SK-N-DZ (cell line): ENCODE data around the gene GNG12.
"Not testable (repeated sequence)": the region's sequence is repeated elsewhere in the genome, so short reads cannot be mapped to it uniquely, and the experiment has no call there.

Source experiments
- DNase-seq: peaks from one replicate; pipeline ENCODE4 v3.0.0-alpha.2; 2015; ENCODE audit warnings: low spot score

The GNG12 gene

DNA sequence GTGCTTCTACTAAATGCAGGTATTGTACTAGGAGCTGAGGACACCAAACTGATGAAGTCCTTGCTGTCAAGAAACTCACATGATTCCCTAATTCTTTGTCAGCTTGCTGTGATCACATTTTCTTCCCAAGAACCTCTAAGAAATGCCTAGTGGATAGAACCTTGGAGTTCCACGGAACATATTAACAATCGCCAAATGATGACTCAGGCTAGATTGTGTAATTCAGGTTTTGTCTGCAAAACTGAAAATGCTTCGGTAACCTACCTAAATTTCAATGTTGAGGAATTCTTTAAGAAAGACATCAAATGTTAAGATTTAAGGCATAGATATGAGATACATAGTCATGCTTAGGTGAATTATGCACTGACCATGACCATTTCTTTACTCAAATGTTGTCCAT, 150.0 kb downstream of the GNG12 start:
- no peak for DNase-seq

DNA sequence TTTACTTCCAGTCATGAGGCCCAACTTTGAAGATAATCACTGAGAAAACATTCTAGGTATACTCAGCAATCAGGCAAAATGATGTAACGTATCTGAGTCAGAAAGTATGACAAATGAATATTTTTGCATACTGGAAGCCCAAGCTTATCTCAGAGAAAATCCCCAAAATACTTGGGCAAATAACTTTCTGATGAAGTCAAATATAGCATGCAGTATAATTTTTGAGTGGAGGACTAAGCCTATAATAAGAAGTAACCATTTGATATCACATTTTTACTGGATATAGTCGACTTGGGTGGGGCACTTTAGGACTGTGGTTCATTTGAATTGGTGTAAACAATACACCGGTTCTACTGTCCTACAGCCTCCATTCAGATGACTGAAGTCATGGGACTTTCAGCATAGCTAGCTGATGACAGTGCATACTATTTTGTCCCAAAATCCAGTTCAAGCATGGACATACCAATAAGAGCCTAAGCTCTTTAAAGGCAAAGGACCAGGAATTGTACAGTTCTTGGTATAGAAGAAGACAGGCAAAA, 150.5 kb downstream of the GNG12 start:
- no peak for DNase-seq

DNA sequence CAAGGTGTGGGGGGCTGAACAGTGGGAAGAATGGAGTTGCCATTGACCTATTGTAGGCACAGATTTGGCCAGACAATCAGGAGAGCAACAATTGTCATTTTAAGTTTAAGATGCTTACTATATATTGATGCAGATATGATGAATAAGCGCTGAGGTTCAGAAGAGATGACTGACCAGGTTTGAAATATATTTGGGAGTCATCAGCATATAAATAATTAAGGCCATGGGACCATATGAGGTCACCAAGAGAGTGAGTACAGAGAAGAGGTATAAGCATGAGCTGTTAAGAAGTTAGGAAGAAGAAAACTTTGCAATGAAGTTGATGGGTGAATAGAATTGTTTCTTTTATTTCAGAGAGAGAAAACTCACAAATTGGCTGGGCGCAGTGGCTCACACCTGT, 152.8 kb downstream of the GNG12 start:
- no peak for DNase-seq

DNA sequence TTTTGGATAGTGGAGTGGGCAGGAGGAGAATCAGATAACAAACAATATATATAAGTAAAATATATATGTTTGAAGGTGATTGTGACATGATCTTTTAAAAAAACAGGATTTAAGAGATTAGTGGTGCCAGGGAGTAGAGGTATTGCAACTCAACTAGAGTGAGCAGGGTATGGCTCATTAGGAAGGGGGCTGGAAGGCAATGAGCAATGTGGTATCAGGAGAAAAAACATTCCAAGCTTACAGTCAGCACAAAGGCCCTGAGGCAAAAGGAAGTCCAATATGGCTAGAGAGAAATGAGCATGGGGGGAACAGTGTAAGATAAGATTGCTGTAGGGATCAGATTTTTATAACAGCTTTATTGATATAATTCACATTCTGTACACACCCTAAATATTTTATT, 153.6 kb downstream of the GNG12 start:
- DNase-seq, result no peak

DNA sequence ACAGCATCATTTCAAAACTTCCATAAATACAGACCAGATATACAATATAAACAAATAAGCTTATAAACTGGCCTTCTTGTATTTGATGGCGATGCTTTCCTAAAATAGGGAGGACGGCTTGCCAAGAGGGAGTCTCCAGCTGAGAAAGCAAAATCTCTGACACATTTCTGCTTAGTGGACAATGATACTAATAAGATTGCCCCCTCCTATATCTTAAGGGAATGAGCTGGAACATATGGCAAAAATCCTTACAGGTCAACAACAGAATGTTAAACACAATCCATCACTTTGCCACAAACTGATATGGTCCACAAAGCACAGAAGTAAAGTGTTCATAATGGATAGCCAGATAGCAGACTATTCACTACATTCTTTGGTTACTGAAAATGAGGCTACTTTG, 155.3 kb downstream of the GNG12 start:
- DNase-seq, result no peak

DNA sequence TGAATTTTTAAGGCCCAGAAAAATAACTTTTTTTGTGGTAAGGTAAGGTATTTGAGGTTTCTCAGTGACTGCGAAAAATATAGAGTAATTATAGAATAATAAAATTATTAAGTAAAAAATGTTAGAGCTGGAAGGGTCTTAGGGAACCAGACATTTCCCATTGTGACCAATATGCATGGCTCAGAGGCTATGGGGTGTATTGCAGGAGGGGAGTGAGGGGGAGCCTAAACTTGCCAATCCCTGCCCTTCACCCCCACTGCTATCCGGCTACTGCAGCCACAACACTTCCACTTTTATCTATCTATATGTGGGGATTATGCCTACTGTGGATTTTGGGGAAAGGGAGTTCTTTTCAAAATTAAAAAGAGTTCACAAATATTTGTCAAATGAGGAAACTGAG, 155.9 kb downstream of the GNG12 start:
- DNase-seq, result no peak

DNA sequence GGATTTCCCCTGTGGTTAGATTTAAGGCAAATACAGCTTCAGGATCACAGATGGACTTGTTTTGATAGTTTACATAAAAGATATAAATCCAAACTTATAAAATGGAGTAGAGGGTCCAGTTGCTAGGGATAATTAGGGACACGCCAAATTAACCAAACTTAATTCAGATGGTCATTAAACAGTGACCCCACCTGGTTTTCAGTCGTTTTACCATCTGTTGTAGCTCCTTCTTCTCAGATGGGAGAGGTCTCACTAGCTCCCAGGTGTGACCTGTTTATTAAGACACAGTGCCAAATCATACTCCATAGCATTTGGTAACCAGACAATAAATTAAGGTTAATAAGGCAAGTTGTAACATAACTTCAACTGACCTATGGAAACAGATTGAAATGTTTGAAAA, 156.3 kb downstream of the GNG12 start:
- no peak for DNase-seq

DNA sequence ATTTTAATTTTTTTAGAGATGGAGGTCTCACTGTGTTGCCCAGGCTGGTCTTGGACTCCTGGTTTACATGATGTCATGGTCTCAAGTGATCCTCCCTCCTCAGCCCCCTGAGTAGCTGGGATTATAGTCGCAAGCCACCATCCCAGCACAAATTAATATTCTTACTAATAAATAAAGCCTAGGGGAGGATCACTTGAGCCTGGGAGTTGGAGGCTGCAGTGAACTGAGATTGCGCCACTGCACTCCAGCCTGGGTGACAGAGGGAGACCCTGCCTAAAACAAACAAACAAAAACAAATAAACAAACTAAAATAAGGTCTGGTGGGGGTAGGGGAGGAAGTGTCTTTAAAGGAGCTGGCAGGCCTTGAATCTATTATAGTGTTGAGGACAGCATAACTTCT, 157.0 kb downstream of the GNG12 start:
- DNase-seq, result no peak

DNA sequence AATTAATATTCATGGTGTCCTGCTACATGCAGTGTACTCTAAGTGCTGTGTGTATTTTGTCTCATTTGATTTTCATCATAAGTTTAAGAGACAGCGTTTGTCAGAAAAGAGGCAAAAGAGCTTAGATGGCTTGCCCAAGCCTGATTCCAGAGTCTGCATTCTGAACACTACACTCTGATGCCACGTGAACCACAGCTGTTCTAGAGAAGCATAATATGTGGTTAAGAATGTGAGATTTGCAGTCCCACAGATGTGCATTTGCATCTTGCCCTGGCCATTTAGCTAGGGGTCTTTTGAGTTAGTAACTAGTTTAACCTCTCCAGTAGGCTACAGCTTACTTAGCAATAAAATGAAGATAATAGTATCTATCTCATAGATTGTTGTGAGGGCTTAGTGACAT, 157.5 kb downstream of the GNG12 start:
- DNase-seq, result no peak

DNA sequence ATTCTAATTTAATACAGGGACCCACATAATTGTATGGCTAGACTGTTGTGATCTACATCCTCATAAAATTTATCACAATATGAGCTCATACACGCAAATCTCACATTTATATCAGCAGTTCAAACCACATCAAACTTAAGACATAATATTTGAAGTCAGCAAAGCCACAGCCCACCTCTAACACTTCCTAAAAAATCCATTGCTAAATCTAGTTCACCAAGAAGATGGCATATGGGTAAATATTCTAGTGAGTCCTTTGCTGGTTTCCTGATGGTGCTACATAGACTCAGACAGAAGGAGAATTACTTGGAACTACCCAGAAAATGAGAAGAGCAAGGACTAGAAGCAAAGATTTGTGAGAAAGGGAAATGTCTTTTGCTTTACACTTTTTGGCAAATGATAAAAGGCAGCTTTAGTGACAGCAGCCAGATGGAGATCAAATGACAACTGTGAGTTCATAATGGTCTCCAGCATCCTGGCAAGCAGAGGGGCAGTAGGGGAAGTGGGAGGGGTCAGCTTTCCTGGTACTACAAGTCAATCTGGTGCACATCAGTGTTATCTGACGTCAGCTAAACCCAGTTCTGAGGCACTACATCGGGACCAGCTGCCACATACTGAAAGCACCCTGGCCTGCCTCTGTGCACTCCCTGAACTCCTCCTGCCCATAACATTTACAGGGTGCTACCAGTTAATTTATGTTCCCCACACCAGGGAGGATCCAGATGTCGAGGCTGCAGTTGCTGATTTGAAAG, 158.8 kb downstream of the GNG12 start:
- peak; percentile 81 for DNase-seq

DNA sequence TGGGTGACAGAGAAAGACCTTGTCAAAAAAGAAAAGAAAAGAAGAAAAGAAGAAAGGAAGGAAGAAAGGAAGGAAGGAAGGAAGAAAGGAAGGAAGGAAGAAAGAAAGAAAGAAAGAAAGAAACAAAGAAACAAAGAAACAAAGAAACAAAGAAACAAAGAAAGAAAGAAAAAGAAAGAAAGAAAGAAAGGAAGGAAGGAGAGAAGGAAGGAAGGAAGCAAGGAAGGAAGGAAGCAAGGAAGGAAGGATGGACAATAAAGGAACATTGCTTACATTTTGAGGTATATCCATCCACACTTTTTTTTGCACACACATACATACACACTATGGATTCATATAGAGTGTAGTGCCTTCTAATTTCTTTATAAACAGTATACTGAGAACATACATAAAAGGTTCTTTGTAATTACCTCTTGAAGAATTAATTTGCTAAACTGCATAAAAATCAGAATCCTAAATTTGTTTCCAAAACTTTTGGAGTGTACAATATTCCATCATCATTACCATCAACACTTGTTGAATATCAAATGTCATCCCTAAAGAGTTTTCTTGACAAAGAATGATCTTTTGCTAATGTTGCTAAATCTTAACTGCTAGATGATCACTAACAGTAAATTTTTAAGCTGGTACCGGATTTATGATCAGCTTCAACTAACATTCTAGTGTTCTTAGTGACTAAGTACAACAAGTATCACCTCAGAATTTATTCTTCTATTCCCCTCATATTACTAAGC, 159.6 kb downstream of the GNG12 start:
- DNase-seq, result no peak

DNA sequence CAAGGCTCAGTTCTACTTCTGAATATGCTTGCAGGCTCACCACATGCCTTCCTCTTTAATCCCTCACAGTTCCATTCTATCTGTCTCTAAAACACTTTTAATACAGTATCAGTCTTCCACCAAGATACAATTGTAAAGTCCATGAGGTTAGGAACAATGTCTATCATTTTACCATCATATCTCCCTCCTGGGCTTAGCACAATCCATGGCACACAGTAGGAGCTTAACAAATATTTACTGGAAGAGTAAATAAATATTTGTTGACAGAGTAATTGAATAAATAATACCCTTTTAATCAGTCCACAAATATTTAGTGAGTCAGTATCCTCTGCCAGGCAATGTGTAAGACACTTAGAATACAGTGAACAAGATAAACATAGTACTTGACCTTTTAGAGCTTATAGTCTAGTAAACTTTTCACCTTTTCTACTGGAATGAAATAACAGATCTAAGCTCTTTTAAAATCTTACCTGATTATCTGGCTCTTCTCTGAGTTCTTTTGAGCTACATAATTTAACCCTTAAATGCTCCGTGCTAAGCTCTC, 160.9 kb downstream of the GNG12 start:
- no peak for DNase-seq

DNA sequence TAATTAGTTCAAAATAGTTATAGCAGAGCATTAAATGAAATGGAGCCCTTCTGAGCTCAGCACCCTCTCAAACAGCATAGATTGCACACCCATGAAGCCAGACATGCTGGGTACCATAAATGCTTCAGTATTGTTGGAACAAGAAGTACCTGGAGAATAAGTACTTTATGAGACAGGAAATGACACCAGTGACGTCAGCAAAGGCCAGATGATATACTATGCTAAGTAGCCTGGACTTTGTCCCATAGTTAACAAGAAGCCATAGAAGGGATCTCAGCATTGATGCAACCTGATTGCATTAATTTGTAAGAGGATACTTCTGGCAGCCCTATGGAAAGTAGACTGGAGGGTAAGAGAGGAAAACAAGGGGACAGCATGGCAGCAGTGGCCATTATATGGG, 164.6 kb downstream of the GNG12 start:
- DNase-seq, result peak; percentile 25

DNA sequence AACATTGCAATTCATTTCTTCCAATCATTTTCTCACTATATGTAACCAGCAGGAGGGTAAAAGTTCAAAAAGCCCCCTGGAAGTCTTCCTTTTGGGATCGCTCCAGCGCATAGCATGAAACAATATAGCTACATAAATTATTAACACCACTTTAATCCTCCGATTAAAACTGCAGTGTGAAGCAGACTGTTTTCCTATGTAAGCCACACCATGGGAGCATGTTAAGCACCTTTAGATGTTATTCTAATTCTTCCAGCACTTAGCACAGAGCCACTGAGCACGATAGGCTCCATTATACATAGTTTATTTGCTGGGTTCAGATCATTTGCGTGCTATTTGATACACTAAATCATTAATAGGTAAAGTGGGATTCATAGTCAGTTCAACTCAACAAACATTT, 166.6 kb downstream of the GNG12 start:
- DNase-seq, result no peak

DNA sequence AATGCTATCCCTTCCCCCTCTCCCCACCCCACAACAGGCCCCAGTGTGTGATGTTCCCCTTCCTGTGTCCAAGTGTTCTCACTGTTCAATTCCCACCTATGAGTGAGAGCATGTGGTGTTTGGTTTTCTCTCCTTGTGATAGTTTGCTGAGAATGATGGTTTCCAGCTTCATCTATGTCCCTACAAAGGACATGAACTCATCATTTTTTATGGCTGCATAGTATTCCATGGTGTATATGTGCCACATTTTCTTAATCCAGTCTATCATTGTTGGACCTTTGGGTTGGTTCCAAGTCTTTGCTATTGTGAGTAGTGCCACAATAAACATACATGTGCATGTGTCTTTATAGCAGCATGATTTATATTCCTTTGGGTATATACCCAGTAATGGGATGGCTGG, 168.0 kb downstream of the GNG12 start:
- not testable (repeated sequence) for DNase-seq

DNA sequence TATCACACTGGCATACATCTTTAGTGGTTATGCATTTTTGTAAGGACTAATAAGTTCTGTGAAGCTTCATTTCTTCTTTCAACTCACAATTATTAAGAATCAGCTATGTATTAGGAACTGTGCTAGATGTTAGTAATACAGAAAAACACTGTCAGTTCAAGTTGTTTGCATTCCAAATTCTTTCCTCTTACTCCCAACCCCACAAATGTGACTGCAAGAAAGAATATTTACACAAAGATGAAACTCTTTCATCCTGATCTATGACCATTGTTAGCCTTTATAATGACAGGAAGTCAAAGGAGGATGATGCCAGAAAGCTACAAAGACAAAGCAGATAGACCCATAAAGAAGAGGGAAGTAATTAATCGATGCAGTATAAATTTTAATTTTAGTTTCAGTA, 169.2 kb downstream of the GNG12 start:
- DNase-seq, result no peak

DNA sequence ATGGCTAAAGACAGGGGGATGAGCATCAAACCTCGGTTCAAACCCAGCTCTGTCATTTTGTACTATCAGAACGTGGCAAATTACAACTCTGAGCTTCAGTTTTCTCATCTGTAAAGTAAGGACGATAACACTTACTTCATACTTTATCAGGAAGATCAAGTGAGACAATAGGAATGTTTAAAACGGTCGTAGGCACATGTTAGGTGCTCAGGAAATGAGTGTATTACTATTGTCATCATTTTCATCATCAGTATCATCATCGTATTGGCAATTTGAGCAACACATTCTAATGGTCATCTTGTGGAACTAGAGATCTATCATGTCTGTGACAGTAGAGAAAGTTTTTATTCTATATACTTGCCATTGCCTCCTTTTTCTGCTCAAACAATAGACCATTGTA, 170.4 kb downstream of the GNG12 start:
- no peak for DNase-seq

DNA sequence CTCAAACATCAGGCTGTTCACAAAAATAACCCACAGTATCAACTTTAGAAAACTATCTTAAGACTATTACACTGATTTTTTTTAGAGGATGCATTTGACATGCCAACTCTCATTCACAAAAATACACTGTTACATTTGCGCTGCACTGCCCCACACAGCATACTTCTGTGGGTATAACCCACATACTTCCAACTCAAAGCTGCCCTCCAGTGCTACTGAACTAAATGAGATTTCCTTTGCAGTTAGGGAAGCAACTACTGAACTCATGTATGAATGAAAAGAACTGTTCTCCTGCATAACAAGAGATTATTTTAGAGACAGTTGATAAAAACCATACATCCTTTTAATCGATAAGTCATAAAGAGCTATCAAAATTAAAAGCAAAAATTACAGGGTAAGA, 174.0 kb downstream of the GNG12 start:
- DNase-seq, result no peak

DNA sequence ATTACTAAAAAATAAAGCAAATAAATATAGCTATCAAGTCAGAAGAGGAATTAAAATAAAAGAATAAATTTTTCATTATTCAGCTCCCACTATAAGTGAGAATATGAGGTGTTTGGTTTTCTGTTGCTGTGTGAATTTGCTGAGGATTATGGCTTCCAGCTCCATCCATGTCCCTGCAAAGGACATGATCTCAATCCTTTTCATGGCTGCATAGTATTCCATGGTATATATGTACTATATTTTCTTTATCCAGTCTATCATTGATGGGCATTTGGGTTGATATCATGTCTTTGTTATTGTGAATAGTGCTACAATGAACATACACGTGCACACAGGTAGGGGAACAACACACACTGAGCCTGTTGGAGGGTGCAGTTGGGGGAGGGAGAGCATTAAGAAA, 176.1 kb downstream of the GNG12 start:
- not testable (repeated sequence) for DNase-seq

DNA sequence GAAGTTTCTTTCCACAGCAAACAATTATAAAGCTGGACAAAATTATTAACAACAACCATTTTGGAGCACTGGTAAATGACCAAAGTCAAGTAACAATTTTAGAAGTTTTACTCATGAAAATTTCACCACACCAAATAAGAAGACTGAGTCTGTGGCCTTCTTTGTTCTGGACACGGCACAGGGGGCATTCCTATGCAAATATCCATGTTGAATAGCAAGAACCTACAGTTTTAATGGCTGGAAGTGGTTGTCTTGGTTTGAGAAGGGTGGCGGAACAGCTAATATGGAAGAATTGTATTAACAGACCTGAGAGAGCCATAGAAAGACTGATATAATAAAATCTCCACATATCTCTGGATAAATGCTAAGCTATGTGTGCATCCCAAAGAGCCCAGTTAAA, 177.7 kb downstream of the GNG12 start:
- DNase-seq, result no peak

DNA sequence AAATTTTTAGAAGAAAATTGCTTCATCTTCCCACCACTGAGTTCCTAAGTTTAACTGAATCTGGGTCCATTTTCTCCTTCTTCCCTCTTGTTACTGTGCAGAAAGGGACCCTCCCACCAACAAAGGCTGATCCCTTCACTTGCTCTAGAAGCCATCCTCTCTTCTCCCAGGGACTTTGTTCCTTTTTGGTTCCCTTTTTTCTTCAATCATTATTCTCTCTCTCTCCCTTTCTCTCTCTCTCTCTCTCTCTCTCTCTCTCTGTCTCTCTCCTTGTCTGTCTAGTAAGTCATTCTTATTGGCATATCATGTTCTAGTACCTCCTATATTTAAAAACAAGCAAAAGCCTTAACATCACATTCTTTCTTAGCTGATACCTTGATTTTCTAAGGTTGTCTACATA, 180.0 kb downstream of the GNG12 start:
- no peak for DNase-seq

DNA sequence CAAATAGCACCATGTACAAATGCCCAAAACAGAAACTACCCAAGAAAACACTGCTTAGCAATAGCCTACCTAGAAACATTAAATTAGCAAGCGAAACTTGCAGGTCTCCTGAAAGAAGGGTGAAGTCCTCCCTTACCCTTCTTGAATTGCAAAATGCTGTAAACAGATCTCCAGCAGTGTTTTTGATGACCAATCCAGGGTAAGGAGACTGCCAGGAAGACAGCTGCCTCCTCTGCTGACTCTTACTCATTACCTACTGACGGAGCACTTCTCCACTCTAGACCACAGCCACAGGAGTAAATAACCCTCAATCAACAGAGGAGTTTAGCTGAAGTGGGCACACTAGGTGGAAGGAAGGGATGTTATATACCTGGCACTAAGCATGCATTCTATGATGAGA, 180.5 kb downstream of the GNG12 start:
- DNase-seq, result no peak
